AG10803 (cell line): ENCODE measurements around the gene C9orf85.
"Not testable (repeated sequence)": the region's sequence is repeated elsewhere in the genome, so short reads cannot be mapped to it uniquely, and the experiment has no call there.

Source experiments
- DNase-seq: peaks from one replicate; pipeline ENCODE4 v3.0.0; 2010; ENCODE audit warnings: low read depth
- H3K4me3 ChIP-seq: 2 replicates; pipeline ENCODE4 v1.5.1; 2011; ENCODE audit warnings: mild to moderate bottlenecking, low read length, control low read depth
- CTCF ChIP-seq: conservative IDR thresholded peaks from 2 replicates; pipeline ENCODE4 v1.5.1; 2011; ENCODE audit warnings: mild to moderate bottlenecking, low read length, control low read depth, inconsistent platforms

The C9orf85 gene

GRCh38 chr9:71941998-71942567, 30.6 kb downstream of the C9orf85 start:
- TF ChIP-seq CTCF = no peak
- H3K4me3 ChIP-seq = no peak overlapping the region
- no peak for DNase-seq

- TF ChIP-seq CTCF = no peak
- H3K4me3 ChIP-seq = no peak overlapping the region
- DNase-seq = no peak
Observed at GRCh38 chr9:71944754-71945375, 33.4 kb downstream of the C9orf85 start.

GRCh38 chr9:71954652-71955051, 43.2 kb downstream of the C9orf85 start:
- H3K4me3 ChIP-seq, DNase-seq: not testable (repeated sequence)

- no peak for DNase-seq
- H3K4me3 ChIP-seq = no peak overlapping the region
- no peak for TF ChIP-seq CTCF
Observed at GRCh38 chr9:71955300-71955915, 44.0 kb downstream of the C9orf85 start.

GRCh38 chr9:71962328-71962727, 50.9 kb downstream of the C9orf85 start:
- no peak for TF ChIP-seq CTCF
- no peak overlapping the region for H3K4me3 ChIP-seq
- DNase-seq = no peak

GRCh38 chr9:71963471-71963996, 52.1 kb downstream of the C9orf85 start:
- H3K4me3 ChIP-seq, DNase-seq: not testable (repeated sequence)

GRCh38 chr9:71965403-71965802, 54.0 kb downstream of the C9orf85 start:
- H3K4me3 ChIP-seq = no peak overlapping the region
- no peak for DNase-seq
- TF ChIP-seq CTCF = no peak

- no peak for DNase-seq
- no peak overlapping the region for H3K4me3 ChIP-seq
- TF ChIP-seq CTCF = no peak
Observed at GRCh38 chr9:71966601-71967000, 55.2 kb downstream of the C9orf85 start.
